ENCODE results near the gene QRICH2.
"Not testable (repeated sequence)": the region's sequence is repeated elsewhere in the genome, so short reads cannot be mapped to it uniquely, and the experiment has no call there.

Gene QRICH2

DNA sequence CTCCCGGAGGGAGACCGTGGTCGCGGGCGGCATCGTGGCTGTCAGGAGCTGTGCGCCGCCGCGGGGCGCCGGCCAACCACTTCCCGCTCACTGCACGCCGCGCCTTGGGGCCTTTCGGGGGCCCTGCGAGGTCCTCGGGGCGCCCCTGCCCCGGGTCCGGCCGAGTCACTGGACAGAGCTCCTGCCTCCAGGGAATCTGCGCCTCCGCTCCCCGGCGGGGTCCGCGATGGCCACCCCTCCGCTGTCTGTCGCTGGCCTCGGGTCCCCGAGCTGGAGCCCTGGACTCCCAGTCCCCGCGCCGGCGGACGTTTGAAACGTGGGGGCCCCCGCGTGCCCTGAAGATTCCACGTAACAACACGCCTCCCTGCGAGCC, at the start of gene QRICH2:
Gene QRICH2 (minus strand): TSS at position 311 of the 373 bp plus-strand sequence. CDS start 278 bp downstream, at position 33.
- DNase-seq = no peak

GRCh38 chr17:76357597-76358158, 49.6 kb upstream of the QRICH2 start:
- no peak for DNase-seq

- DNase-seq = no peak
Measured at GRCh38 chr17:76356803-76357456, 48.9 kb upstream of the QRICH2 start.

DNA sequence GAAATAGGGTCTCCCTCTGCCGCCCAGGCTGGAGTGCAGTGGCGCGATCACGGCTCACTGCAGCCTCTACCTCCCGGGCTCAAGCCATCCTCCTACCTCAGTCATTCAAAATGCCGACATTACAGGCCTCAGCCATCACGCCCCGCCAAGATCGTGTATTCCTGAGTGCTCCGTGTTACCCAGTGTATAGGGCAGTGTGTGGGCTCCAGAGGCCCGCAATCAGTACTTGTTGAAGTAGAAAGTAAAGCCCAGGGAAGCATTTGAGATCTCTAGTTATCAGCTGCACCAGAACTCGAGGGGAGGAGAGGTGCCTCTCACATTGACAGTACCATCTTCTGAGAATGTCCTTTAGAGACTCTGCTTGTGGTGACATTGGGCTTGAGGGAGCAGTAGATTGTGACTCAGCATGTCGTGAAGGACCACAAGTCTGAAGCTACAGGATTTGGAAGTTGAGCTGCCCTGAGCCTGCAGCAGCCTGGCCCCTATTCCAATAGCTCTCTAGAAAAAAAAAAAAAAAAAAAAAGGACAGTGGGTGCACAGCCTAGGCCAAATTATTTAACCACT, 46.8 kb upstream of the QRICH2 start:
- DNase-seq = no peak

DNA sequence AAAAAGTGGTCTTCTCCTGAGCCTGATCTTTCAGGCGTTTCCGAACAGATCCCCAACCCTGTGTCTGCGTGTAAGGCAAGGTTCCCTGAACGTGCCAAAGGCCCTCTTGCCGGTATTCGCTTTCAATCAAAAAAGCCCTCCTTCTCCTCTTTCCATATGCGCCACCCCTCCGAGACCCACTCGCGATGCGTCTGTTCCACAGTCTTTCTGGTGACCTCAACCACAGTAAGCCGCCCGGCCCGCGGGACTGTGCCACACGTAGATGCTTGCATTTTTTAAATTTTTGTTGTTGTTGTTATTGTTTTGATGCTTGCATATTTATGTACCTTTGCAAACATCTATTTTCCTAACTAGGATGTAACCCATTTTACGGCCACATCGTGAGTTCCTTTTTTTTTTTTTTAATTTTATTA, 46.2 kb upstream of the QRICH2 start:
- no peak for DNase-seq

GRCh38 chr17:76353599-76354316, 45.7 kb upstream of the QRICH2 start, which contains the start of gene PRPSAP1:
Gene PRPSAP1 (minus strand): TSS chr17:76353916. CDS start chr17:76353703, 213 bp downstream.
- DNase-seq = peak; percentile 93

DNA sequence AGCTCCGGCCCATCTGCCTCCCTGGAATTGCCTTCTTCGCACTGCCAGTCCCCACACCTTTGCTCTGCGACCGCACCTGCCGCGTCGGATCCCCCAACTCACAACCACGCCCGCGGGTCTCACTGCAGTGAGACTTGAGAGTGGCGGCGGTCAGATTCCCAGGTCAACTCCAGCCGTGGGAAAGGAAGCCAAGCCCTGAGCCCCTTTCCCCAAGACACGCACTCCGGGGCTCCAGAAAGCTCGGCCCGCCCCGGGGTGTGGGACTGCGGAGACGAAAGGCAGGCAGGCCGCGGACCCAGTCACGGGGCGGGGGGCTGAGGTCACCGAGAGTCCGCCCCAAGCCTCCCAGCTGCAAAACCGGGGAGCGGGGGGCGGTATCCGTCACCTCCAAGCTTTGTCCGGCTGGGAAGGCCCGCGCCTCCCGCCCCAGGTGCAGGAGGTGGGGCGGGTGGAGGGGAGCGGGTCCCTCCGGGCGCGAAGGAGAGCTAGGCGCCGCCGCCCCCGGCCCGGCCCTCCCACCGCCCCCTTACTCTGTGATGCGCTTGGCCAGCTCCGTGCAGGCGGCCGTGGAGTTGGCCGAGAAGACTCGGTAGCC, 45.0 kb upstream of the QRICH2 start:
- DNase-seq = peak; percentile 40

DNA sequence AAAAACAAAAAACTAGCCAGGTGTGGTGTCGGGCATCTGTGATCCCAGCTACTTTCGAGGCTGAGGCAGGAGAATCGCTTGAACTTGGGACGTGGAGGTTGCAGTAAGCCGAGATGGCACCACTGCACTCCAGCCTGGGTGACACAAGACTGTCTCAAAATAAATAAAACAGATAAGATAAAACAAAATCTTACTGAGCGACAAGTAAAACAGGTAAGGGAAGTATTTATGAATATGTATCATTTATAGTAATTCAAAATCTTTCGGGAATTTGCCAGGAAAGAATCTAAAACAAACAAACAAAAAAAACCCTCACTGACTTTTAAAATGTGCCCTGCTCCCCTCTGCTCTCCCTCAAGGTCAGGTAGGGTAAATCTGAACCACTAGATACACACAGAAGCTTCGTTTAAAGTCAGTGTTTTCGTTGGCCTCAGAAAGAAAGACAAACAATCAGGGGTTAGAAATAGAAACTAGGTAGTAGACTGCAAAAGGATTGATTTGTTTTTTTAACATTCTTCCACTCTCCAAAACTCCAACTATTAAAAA, 43.5 kb upstream of the QRICH2 start:
- DNase-seq = no peak

GRCh38 chr17:76350463-76350862, 42.4 kb upstream of the QRICH2 start:
- DNase-seq = no peak

DNA sequence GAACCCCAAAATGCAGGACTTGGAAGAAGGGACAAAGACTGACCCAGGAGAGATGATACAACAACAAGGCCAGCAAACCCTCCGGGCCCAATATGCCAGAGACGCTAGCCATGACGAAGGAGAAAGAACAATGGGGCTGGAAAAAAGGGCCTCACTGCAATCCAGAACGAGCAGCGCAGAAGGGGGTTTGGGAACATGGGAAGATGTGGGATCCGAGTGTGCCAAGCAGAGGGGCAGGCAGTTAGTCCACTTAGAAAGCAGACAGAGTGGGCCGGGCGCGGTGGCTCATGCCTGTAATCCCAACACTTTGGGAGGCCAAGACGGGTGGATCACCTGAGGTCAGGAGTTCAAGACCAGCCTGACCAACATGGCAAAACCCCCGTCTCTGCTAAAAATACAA, 38.9 kb upstream of the QRICH2 start:
- not testable (repeated sequence) for DNase-seq

DNA sequence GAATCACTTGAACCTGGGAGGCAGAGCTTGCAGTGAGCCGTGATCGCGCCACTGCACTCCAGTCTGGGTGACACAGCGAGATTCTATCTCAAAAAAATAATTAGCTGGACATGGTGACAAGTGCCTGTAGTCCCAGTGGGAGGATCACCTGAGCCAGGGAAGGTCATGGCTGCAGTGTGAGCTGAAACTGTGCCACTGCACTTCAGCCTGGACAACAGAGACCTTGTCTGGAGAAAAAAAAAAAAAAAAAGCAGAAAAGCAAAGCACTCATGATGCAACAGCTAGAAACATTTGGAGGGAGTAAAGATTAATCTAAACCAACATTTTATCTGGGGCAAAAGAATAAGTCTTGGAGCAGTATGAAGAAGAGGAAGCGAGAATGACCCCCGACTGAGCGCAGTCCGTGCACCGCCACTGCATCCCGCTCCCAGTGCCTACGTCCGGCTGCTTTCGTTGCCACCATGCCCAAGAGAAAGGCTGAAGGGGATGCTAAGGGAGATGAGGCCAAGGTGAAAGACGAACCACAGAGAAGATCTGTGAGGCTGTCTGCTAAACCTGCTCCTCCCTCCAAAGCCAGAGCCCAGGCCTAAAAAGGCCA, 37.4 kb upstream of the QRICH2 start:
- no peak for DNase-seq

DNA sequence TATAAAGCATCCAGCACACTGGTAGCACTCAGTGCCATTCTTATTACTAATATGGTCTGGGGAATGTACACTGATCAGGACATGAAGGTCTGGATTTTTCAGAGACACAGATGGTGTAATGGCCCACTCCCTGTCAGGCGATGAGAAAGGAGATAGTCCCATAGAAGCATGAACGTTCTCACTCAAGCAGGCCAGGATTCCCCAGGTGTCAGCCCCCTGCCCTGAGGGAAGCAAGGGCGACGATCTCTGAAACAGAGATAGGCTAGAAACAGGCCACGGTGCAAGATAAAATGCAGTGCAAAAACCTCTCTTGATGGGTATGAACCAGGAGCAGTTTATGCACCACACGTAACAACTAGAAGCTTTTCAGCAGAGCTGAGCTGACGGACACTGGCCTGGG, 35.0 kb upstream of the QRICH2 start:
- no peak for DNase-seq

DNA sequence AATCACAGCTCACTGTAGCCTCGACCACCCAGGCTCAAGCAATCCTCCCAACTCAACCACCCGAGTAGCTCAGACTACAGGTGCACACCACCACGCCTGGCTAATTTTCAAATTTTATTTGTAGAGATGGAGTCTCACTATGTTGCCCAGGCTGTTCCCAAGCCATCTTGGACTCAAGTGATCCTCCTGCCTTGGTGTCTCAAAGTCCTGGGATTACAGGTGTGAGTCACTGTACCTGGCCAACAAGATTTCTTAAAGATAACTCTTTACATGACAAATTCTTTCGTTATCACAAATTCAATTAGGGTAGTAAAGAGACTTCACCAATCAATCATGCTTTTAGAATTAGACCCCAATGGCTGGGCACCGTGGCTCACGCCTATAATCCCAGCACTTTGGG, 33.2 kb upstream of the QRICH2 start:
- DNase-seq = no peak

- no peak for DNase-seq
Measured at GRCh38 chr17:76337413-76337777, 29.3 kb upstream of the QRICH2 start.

DNA sequence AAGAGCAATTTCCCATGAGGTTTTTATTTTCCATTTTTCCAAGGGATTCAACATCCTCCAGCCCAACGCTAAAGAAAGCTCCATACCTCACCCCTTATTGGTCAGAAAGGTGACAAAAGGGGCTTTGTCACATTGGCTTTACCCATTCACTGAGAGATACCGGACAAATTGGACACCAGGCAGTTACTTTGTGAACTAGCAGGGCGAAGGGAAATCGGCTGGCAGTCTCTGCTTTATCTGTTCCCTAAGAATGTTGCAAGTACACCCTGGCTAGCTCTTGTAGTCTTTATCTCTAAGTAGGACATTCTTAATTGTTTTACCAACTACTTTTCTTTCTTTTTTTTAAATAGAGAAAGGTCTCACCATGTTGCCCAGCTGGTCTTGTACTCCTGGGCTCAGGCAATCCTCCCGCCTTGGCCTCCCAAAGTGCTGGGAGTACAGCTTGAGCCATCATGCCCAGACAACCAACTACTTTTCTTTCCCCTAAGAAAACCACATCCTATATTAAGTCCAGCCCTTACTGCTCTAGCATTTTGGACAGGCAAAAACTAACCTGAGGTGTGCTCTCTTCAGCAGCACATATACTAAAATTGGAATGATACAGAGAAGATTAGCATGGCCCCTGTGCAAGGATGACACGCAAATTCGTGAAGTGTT, 28.8 kb upstream of the QRICH2 start:
- no peak for DNase-seq

DNA sequence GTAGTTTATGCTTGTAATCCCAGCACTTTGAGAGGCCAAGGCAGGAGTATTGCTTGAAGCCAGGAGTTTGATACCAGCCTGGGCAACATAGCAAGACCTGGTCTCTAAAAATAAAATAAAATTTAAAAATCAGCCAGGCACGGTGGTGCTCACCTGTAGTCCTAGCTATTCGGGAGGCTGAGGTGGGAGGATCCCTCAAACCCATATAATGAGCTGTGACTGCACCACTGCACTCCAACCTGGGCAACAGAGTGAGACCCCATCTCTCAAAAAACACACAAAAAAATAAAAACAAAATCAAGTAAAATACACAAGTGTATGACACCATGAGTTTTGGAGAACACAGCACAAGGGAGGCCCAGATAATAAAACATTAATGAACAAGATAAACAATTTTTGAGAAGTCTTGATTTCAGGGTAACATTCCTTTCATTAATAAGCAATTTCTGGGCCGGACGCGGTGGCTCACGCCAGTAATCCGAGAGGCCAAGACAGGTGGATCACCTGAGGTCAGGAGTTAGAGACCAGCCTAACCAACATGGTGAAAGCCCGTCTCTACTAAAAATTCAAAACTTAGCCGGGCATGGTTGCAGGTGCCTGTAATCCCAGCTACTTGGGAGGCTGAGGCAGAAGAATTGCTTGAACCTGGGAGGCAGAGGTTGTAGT, 27.8 kb upstream of the QRICH2 start:
- DNase-seq = no peak

DNA sequence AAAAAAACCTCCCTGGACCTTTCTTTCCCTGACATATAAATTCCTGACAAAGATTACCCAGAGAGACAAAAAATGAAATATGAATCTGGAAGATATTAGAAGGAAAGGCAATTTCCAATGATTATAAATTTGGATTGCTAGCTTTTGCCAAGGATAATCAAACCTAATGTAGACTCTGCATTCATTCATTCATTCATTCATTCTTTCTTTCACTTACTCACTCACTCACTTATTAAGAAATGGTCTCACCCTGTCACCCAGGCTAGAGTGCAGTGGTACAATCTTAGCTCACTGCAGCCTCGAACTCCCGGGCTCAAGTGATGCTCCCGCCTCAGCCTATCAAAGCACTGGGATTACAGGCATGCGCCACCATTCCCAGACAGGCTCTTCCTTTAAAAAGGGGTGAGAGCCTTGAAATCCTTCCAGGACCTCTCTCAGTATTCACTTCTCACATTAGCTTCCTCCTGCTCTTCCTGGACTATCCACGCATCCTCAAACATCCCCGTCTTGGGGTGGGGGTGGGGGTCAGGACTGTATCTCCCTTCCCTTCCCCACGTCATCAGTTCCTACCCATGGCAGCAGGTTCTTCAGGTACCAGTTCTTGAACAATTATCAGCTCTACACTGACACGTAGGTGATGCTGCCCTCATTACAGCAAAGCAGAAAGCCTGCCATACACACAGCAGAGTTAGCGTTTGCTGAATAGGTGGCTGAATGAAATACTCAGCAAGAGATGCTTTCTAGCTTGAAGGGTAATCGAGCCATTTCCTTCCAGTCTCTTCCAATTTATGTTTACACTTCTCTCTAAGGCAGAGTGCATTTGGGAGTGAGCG, 25.8 kb upstream of the QRICH2 start:
- DNase-seq = no peak

DNA sequence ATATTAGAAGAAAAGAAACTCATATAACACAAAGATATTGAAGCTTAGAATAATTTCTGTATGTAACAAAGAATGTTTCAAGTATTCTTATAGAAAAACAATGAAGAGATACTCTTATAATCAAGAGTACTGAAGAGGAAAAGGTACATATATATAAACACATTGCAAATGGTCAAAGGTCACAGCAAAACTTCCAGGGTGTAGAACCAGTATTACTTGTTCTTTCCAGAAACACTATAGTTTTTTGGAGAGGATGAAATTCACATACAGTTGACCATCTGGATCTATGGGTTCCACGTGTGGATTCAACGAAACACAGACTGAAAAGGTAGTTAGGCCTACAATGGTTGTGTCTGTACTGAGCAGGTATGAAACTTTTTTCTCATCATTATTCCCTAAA, 23.0 kb upstream of the QRICH2 start:
- DNase-seq = no peak

DNA sequence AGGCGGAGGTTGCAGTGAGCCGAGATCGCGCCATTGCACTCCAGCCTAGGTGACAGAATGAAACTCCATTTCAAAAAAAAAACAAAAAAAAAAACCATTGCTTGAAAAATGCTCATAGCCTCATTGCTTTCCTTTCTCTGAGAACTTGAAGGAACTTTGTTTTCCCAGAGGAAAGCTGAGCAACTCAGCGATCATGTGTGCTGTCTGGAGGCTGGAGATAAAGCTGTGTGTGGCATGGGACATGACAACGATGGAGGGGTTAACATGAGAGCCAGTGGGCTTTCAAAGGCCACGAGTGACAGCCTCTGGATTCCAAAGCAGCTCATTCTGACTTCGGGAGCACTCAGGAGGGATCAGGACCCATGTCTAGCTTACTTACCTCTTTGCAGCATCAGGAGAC, 21.6 kb upstream of the QRICH2 start:
- no peak for DNase-seq

DNA sequence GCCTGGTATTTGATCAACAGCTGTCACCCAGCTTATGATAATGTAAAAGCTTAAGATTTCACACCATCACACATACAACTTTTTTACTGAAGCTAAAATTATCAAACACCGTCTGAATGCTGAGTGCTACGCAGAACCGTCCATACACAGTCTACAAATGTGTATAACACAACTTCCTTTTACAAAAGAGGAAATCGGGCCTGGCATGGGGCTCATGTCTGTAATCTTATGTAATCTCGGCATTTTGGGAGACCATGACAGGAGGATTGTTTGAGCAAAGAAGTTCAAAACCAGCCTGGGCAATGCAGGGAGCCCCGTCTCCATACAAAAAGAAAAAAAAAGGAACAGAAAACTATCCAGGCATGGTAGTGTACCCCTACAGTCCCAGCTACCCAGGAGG, 19.6 kb upstream of the QRICH2 start:
- DNase-seq = peak; percentile 94

- DNase-seq = no peak
Measured at GRCh38 chr17:76326306-76326705, 18.2 kb upstream of the QRICH2 start.

Data from inflammatory macrophage treated with lipopolysaccharide for 4 hours (primary cell).